Upper lobe of right lung (tissue), 1 donor: Measurements from ENCODE around the gene TEX38. TPM values are rescaled to one million over a fixed set of nuclear protein-coding genes. Genes with fewer than 3 reads are reported as not detected.

ENCODE experiments used
- ATAC-seq: fragments of 200-7000 bp; cut with Tn5 transposase; one replicate; pipeline ENCODE4 v1.9.1; 2020; ENCODE audit warnings: mild to moderate bottlenecking, moderate library complexity
- DNase-seq: peaks from one replicate; pipeline ENCODE4 v3.0.0-alpha.2; 2020
- H3K27ac ChIP-seq: fragments of 200-600 bp; one replicate; pipeline ENCODE4 v1.8.0; 2022
- H3K27me3 ChIP-seq: fragments of 200-600 bp; one replicate; pipeline ENCODE4 v1.8.0; 2022; ENCODE audit warnings: mild to moderate bottlenecking
- H3K36me3 ChIP-seq: fragments of 200-600 bp; one replicate; pipeline ENCODE4 v1.8.0; 2022
- H3K4me1 ChIP-seq: fragments of 200-600 bp; one replicate; pipeline ENCODE4 v1.8.0; 2022
- H3K4me3 ChIP-seq: fragments of 200-600 bp; one replicate; pipeline ENCODE4 v1.8.0; 2022; ENCODE audit warnings: mild to moderate bottlenecking
- H3K9me3 ChIP-seq: fragments of 200-600 bp; one replicate; pipeline ENCODE4 v1.8.0; 2022
- intact Hi-C: fragments of 100-400 bp; cut with DNase I; formaldehyde crosslinking; loops from one replicate; pipeline ENCODE4 v1.11.0; 2022
- total RNA-seq: library from RNA; stranded (reverse); fragmentation: NEBNext Ultra II Directional; extraction: Animal tissue kit (Norgen Biotek cat#: 25700); gene quantifications from one replicate; pipeline ENCODE4 v1.2.1, GENCODE V29; 2021
- TF ChIP-seq, protein P1 (sequence below): fragments of 200-600 bp; IDR thresholded peaks from one replicate; pipeline ENCODE4 v1.8.0; 2022; ENCODE audit warnings: antibody characterized with exemption
- donor health status: DM: no; HTN: yes; CAD: no; lungs with severe emphysema.

TEX38 gene
- total RNA-seq, 1 donor from 2014 or later = not detected

DNA sequence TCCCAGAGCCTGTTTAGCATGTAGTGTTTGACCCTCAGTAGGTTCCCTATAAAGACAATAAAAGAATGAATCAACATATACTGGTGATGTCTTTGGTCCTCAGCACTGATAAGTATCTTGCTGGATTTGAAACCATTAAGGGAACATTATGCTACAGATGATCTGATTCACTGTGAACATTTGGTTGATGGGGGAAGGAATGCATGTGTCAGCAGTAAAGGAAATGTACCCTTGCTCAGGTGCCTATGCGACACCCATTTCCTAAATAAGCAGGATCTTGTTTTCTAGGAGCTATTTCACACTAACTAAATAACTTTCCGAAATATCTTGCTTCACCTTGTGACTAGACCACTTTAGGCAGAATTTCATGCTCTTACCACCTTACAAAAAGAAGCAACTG lies 13.0 kb downstream of the TEX38 start:
- ATAC-seq = no peak
- TF ChIP-seq, protein P1, sequence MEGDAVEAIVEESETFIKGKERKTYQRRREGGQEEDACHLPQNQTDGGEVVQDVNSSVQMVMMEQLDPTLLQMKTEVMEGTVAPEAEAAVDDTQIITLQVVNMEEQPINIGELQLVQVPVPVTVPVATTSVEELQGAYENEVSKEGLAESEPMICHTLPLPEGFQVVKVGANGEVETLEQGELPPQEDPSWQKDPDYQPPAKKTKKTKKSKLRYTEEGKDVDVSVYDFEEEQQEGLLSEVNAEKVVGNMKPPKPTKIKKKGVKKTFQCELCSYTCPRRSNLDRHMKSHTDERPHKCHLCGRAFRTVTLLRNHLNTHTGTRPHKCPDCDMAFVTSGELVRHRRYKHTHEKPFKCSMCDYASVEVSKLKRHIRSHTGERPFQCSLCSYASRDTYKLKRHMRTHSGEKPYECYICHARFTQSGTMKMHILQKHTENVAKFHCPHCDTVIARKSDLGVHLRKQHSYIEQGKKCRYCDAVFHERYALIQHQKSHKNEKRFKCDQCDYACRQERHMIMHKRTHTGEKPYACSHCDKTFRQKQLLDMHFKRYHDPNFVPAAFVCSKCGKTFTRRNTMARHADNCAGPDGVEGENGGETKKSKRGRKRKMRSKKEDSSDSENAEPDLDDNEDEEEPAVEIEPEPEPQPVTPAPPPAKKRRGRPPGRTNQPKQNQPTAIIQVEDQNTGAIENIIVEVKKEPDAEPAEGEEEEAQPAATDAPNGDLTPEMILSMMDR = no peak
- intact Hi-C loops = no loop called here

DNA sequence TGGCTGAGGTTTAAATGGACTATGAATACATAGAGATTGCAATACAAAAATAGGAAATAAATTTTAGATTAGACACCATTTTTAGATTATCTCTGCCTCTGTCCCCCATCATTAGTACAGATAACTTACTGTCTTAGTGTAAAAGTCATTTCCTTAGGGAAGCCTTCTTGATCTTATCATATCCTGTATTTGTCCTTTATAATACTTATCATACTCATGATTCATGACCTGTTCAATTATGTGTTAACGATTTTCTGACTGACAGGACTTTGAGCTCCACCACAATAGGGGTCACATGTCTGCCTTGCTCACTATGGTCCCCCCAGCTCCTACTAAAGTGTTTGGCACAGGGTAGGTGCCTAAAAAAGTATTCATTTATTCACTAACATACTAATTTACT lies 14.6 kb downstream of the TEX38 start:
- ATAC-seq = no peak
- H3K4me3 ChIP-seq = no peak overlapping the region
- no peak for DNase-seq
- H3K36me3 ChIP-seq = peaks cover 100% of the 10 kb centered on the region
- TF ChIP-seq, protein P1 = no peak
- no peaks in the 10 kb centered on the region for H3K9me3 ChIP-seq
- H3K27ac ChIP-seq = no peak overlapping the region
- H3K27me3 ChIP-seq = no peaks in the 10 kb centered on the region
- peaks cover 17% of the 10 kb centered on the region for H3K4me1 ChIP-seq
- intact Hi-C loops = no loop called here

More for the DNA sequence above, 13.0 kb downstream of the TEX38 start:
- Histone ChIP-seq H3K9me3 (no peaks in the 10 kb centered on the region), H3K4me1 (peaks cover 17% of the 10 kb centered on the region), H3K27ac (no peak overlapping the region), H3K36me3 (peaks cover 100% of the 10 kb centered on the region), H3K27me3 (no peaks in the 10 kb centered on the region), H3K4me3 (no peak overlapping the region)
- no peak for DNase-seq

DNA sequence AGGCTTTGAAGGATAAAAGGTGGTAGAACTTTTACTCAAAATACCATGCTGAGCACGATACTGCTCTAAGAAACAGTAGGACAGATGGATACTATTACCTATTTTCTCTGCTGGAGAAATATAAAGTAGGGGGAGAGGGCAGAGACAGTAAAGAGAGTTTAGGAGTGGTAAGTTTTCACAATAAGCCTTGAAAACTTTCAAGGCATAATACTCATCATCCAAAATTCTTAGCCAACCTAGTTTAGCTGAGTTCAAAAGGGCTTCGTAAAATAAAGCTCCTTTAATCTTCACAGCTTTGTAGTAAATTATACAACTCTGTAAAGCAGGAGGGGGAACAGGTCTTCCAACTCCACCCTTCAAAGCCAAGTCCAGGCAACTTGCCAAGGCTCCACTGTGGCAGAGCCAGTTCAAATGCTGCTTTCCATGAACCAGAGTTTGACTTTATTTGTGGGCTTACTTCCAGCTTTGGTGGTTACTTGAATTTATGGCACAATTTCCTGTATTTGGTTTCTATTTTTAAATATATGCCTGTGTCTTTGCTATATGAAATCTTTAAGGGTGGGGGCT lies 15.5 kb downstream of the TEX38 start:
- DNase-seq (peak; percentile 84), ATAC-seq (peak; percentile 79)
- TF ChIP-seq, protein P1 = no peak
- Histone ChIP-seq H3K9me3 (no peaks in the 10 kb centered on the region), H3K36me3 (peaks cover 100% of the 10 kb centered on the region), H3K4me3 (no peak overlapping the region), H3K4me1 (peaks cover 17% of the 10 kb centered on the region), H3K27ac (no peak overlapping the region), H3K27me3 (no peaks in the 10 kb centered on the region)
- intact Hi-C loops = no loop called here

DNA sequence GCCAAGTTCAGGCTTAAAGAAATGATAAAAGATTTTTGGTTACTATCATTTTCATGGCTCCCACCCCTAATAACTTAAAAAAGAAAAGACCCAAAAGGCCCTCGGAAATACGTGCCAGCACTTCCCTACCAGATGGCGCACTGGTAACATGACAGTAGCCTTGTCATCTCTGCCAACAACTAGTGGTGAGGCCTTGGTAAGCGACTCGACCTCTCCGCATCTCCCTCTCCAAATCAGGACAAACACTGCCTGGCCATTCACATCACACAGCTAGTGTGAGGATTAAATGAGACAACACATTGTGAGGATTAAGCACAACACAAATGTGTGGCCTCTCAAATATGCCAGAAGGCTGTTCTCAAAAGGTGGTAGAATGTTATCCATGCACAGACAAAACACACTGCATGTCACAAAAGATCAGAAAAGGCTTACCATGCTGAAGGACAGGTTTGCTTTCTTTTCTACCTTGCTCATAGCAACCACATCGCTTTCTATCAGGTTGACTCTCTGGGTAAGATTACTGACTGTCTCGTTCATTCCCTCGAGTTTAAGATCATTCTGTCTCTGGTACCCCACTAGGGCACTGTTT lies 16.4 kb downstream of the TEX38 start:
- TF ChIP-seq, protein P1 = no peak
- DNase-seq = no peak
- Histone ChIP-seq H3K27me3 (no peaks in the 10 kb centered on the region), H3K27ac (no peak overlapping the region), H3K4me1 (peaks cover 17% of the 10 kb centered on the region), H3K36me3 (peaks cover 100% of the 10 kb centered on the region), H3K4me3 (no peak overlapping the region), H3K9me3 (no peaks in the 10 kb centered on the region)
- intact Hi-C loops = no loop called here
- ATAC-seq = no peak

DNA sequence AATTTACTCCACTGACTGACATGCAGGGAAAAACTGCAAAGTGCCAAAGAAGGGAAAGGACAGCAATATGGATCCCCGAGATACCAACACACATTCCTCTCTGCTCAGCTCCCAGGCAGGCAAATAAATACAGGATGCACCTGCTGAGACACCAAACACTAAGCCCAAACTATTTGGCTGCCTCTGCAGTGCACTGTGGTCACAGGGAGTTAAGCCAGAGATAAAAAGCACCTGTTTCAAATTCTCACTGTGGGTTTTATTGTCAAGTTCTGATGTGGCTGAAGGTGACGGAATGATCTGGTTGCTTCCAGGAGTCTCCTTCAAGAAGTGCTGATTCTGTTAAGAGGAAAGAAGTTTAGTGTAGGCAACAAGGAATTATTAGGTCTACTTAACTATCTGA lies 17.7 kb downstream of the TEX38 start:
- intact Hi-C loops = no loop called here
- no peak for DNase-seq

More for the DNA sequence above, 17.7 kb downstream of the TEX38 start:
- no peak overlapping the region for H3K4me3 ChIP-seq
- no peaks in the 10 kb centered on the region for H3K9me3 ChIP-seq
- H3K36me3 ChIP-seq = peaks cover 87% of the 10 kb centered on the region
- H3K27me3 ChIP-seq = no peaks in the 10 kb centered on the region
- H3K27ac ChIP-seq = no peak overlapping the region
- ATAC-seq = no peak
- TF ChIP-seq, protein P1 = no peak
- H3K4me1 ChIP-seq = peaks cover 17% of the 10 kb centered on the region
